HL-60 (cell line): ENCODE results near the gene SULT1A2.
"Not testable (repeated sequence)": the region's sequence is repeated elsewhere in the genome, so short reads cannot be mapped to it uniquely, and the experiment has no call there.

Source experiments
- GABPA ChIP-seq: IDR thresholded peaks from 2 replicates; pipeline ENCODE4 v1.6.1; 2012; ENCODE audit warnings: low read depth
- POLR2AphosphoS5 ChIP-seq: IDR thresholded peaks from 2 replicates; pipeline ENCODE4 v1.6.1; 2012; ENCODE audit warnings: low read depth
- TF ChIP-seq, protein P1 (sequence below): IDR thresholded peaks from one replicate; pipeline ENCODE4 v1.5.1; 2011; ENCODE audit warnings: low read length, control low read depth, inconsistent platforms; ENCODE audit not compliant: insufficient read depth
- TF ChIP-seq, protein P2 (sequence below): IDR thresholded peaks from 2 replicates; pipeline ENCODE4 v1.6.1; 2012; ENCODE audit warnings: low read depth; ENCODE audit not compliant: insufficient replicate concordance

DNA sequence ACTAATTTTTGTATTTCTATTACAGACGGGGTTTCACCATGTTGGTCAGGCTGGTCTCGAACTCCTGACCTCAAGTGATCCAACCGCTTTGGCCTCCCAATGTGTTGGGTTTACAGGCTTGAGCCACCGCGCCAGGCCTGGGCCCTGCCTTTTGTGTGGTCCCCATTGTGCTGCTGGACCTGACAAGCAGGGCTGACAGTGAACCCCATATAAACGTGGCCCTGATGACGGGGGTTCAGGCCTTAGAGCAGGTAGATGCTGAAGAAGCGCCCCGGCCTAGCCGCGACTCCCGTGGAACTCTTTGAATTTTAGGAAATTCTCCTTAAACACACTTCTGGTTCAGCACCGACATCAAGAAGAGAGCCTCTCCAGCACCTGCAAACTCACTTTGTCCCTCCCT is 4.7 kb upstream of the SULT1A2 start:
- TF ChIP-seq, protein P1, sequence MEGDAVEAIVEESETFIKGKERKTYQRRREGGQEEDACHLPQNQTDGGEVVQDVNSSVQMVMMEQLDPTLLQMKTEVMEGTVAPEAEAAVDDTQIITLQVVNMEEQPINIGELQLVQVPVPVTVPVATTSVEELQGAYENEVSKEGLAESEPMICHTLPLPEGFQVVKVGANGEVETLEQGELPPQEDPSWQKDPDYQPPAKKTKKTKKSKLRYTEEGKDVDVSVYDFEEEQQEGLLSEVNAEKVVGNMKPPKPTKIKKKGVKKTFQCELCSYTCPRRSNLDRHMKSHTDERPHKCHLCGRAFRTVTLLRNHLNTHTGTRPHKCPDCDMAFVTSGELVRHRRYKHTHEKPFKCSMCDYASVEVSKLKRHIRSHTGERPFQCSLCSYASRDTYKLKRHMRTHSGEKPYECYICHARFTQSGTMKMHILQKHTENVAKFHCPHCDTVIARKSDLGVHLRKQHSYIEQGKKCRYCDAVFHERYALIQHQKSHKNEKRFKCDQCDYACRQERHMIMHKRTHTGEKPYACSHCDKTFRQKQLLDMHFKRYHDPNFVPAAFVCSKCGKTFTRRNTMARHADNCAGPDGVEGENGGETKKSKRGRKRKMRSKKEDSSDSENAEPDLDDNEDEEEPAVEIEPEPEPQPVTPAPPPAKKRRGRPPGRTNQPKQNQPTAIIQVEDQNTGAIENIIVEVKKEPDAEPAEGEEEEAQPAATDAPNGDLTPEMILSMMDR = not testable (repeated sequence)
- TF ChIP-seq POLR2AphosphoS5, GABPA: not testable (repeated sequence)
- TF ChIP-seq, protein P2, sequence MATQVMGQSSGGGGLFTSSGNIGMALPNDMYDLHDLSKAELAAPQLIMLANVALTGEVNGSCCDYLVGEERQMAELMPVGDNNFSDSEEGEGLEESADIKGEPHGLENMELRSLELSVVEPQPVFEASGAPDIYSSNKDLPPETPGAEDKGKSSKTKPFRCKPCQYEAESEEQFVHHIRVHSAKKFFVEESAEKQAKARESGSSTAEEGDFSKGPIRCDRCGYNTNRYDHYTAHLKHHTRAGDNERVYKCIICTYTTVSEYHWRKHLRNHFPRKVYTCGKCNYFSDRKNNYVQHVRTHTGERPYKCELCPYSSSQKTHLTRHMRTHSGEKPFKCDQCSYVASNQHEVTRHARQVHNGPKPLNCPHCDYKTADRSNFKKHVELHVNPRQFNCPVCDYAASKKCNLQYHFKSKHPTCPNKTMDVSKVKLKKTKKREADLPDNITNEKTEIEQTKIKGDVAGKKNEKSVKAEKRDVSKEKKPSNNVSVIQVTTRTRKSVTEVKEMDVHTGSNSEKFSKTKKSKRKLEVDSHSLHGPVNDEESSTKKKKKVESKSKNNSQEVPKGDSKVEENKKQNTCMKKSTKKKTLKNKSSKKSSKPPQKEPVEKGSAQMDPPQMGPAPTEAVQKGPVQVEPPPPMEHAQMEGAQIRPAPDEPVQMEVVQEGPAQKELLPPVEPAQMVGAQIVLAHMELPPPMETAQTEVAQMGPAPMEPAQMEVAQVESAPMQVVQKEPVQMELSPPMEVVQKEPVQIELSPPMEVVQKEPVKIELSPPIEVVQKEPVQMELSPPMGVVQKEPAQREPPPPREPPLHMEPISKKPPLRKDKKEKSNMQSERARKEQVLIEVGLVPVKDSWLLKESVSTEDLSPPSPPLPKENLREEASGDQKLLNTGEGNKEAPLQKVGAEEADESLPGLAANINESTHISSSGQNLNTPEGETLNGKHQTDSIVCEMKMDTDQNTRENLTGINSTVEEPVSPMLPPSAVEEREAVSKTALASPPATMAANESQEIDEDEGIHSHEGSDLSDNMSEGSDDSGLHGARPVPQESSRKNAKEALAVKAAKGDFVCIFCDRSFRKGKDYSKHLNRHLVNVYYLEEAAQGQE = not testable (repeated sequence)
